Mesendoderm (in vitro differentiated cells): ENCODE results near the gene STN1.

Experiments
- DNase-seq: peaks from one replicate; pipeline ENCODE4 v3.0.0; 2013
- H2AK5ac ChIP-seq: 2 replicates; pipeline ENCODE4 v1.6.1; 2013; ENCODE audit warnings: low read length, inconsistent platforms
- H2BK120ac ChIP-seq: 2 replicates; pipeline ENCODE4 v1.6.1; 2013; ENCODE audit warnings: low read depth, mild to moderate bottlenecking, low read length, moderate library complexity, mixed read lengths
- H2BK15ac ChIP-seq: replicated peaks from 2 replicates; pipeline ENCODE4 v1.6.1; 2013; ENCODE audit warnings: low read depth, mild to moderate bottlenecking, moderate library complexity
- H2BK5ac ChIP-seq: 2 replicates; pipeline ENCODE4 v1.6.1; 2013; ENCODE audit warnings: low read length, inconsistent platforms
- H3K18ac ChIP-seq: 2 replicates; pipeline ENCODE4 v1.6.1; 2013; ENCODE audit warnings: mild to moderate bottlenecking, low read length, mixed read lengths
- H3K23ac ChIP-seq: one replicate; pipeline ENCODE4 v1.6.1; 2013; ENCODE audit warnings: low read length
- H3K27ac ChIP-seq: 2 replicates; pipeline ENCODE4 v1.5.1; 2013; ENCODE audit warnings: low read depth, mild to moderate bottlenecking, inconsistent platforms, low read length, moderate library complexity
- H3K27me3 ChIP-seq: 2 replicates; pipeline ENCODE4 v1.6.1; 2013; ENCODE audit warnings: low read length, control low read depth, mild to moderate bottlenecking, inconsistent platforms; ENCODE audit not compliant: insufficient read depth, poor library complexity
- H3K36me3 ChIP-seq: 2 replicates; pipeline ENCODE4 v1.6.1; 2013; ENCODE audit warnings: low read length, inconsistent platforms; ENCODE audit not compliant: control insufficient read depth, insufficient read depth
- H3K4ac ChIP-seq: one replicate; pipeline ENCODE4 v1.6.1; 2013; ENCODE audit warnings: low read depth, mild to moderate bottlenecking, low read length, moderate library complexity
- H3K4me1 ChIP-seq: 2 replicates; pipeline ENCODE4 v1.6.1; 2013; ENCODE audit warnings: low read depth, low read length, inconsistent platforms; ENCODE audit not compliant: control insufficient read depth
- H3K4me2 ChIP-seq: 2 replicates; pipeline ENCODE4 v1.6.1; 2013; ENCODE audit warnings: low read length
- H3K4me3 ChIP-seq: 2 replicates; pipeline ENCODE4 v1.5.1; 2013; ENCODE audit warnings: mild to moderate bottlenecking, low read length
- H3K56ac ChIP-seq: one replicate; pipeline ENCODE4 v1.6.1; 2013; ENCODE audit warnings: low read length
- H3K79me1 ChIP-seq: 2 replicates; pipeline ENCODE4 v1.6.1; 2013; ENCODE audit warnings: low read length, inconsistent platforms
- H3K79me2 ChIP-seq: 2 replicates; pipeline ENCODE4 v1.6.1; 2013; ENCODE audit warnings: mild to moderate bottlenecking, low read length; ENCODE audit not compliant: control insufficient read depth, insufficient read depth
- H3K9ac ChIP-seq: 2 replicates; pipeline ENCODE4 v1.6.1; 2013; ENCODE audit warnings: low read length, inconsistent platforms
- H4K5ac ChIP-seq: one replicate; pipeline ENCODE4 v1.6.1; 2013; ENCODE audit warnings: low read length
- H4K8ac ChIP-seq: one replicate; pipeline ENCODE4 v1.6.1; 2013; ENCODE audit warnings: low read depth, mild to moderate bottlenecking, control low read depth, low read length, moderate library complexity
- WGBS: extraction: QIAGEN DNeasy Blood & Tissue Kit; methylation state at CpG from one replicate; pipeline ENCODE4 v1.1.7; 2013; ENCODE audit warnings: low lambda C conversion rate, missing lambda C conversion rate; ENCODE audit not compliant: insufficient coverage; ENCODE audit errors: extremely low coverage; 5-methylcytosine and 5-hydroxymethylcytosine counted together

The STN1 gene

GRCh38 chr10:103836861-103837260 lies 81.1 kb downstream of the STN1 start:
- H2BK5ac ChIP-seq, result peak overlapping the region; percentile 79
- peak overlapping the region; percentile 91 for H3K27ac ChIP-seq
- H3K36me3 ChIP-seq, result no peaks in the 10 kb centered on the region
- no peak overlapping the region for H3K4me3 ChIP-seq
- H2AK5ac ChIP-seq, result no peak overlapping the region
- no peaks in the 10 kb centered on the region for H3K27me3 ChIP-seq
- H3K18ac ChIP-seq, result no peak overlapping the region
- no peak overlapping the region for H2BK120ac ChIP-seq
- H3K4me2 ChIP-seq, result no peak overlapping the region
- peak overlapping the region; percentile 69 for H3K56ac ChIP-seq
- H3K23ac ChIP-seq, result no peak overlapping the region
- H4K8ac ChIP-seq, result no peak overlapping the region
- peaks cover 31% of the 10 kb centered on the region for H3K79me2 ChIP-seq
- no peak overlapping the region for H3K4ac ChIP-seq
- no peak overlapping the region for H2BK15ac ChIP-seq
- peaks cover 26% of the 10 kb centered on the region for H3K79me1 ChIP-seq
- H3K9ac ChIP-seq, result peak overlapping the region; percentile 46
- peak; percentile 57 for DNase-seq
- peaks cover 58% of the 10 kb centered on the region for H3K4me1 ChIP-seq
- no CpG with 5 or more reads among the region's 9 CpGs for WGBS
- H4K5ac ChIP-seq, result no peak overlapping the region

GRCh38 chr10:103836273-103836672 lies 81.7 kb downstream of the STN1 start:
- WGBS, result no CpG with 5 or more reads among the region's 1 CpG

GRCh38 chr10:103835096-103836050 lies 82.6 kb downstream of the STN1 start:
- peak overlapping the region; percentile 62 for H3K56ac ChIP-seq
- H3K9ac ChIP-seq, result peak overlapping the region; percentile 19
- H2BK5ac ChIP-seq, result peak overlapping the region; percentile 69
- H4K5ac ChIP-seq, result no peak overlapping the region
- peak overlapping the region; percentile 78 for H2AK5ac ChIP-seq
- no peak overlapping the region for H2BK120ac ChIP-seq
- no peak overlapping the region for H3K4me3 ChIP-seq
- H4K8ac ChIP-seq, result no peak overlapping the region
- peak overlapping the region; percentile 46 for H3K4ac ChIP-seq
- H3K27me3 ChIP-seq, result no peaks in the 10 kb centered on the region
- no peak overlapping the region for H2BK15ac ChIP-seq
- H3K18ac ChIP-seq, result peak overlapping the region; percentile 42
- H3K79me2 ChIP-seq, result peaks cover 36% of the 10 kb centered on the region
- H3K4me2 ChIP-seq, result no peak overlapping the region
- peaks cover 29% of the 10 kb centered on the region for H3K79me1 ChIP-seq
- peaks cover 50% of the 10 kb centered on the region for H3K4me1 ChIP-seq
- H3K23ac ChIP-seq, result no peak overlapping the region
- H3K27ac ChIP-seq, result no peak overlapping the region
- no peak for DNase-seq
- no peaks in the 10 kb centered on the region for H3K36me3 ChIP-seq
- no CpG with 5 or more reads among the region's 20 CpGs for WGBS

More at GRCh38 chr10:103836273-103836672, 81.7 kb downstream of the STN1 start:
- H4K8ac ChIP-seq, result no peak overlapping the region
- H3K23ac ChIP-seq, result no peak overlapping the region
- H3K79me2 ChIP-seq, result peaks cover 34% of the 10 kb centered on the region
- H3K4me2 ChIP-seq, result no peak overlapping the region
- peaks cover 27% of the 10 kb centered on the region for H3K79me1 ChIP-seq
- no peak overlapping the region for H3K18ac ChIP-seq
- H3K4ac ChIP-seq, result no peak overlapping the region
- peak overlapping the region; percentile 46 for H3K9ac ChIP-seq
- H2BK5ac ChIP-seq, result peak overlapping the region; percentile 79
- H3K56ac ChIP-seq, result peak overlapping the region; percentile 69
- H3K27me3 ChIP-seq, result no peaks in the 10 kb centered on the region
- H3K36me3 ChIP-seq, result no peaks in the 10 kb centered on the region
- H3K4me1 ChIP-seq, result peaks cover 54% of the 10 kb centered on the region
- peak overlapping the region; percentile 99 for H2AK5ac ChIP-seq
- no peak overlapping the region for H2BK120ac ChIP-seq
- no peak for DNase-seq
- no peak overlapping the region for H2BK15ac ChIP-seq
- H3K4me3 ChIP-seq, result no peak overlapping the region
- H4K5ac ChIP-seq, result no peak overlapping the region
- peak overlapping the region; percentile 31 for H3K27ac ChIP-seq

GRCh38 chr10:103834436-103835095 lies 83.4 kb downstream of the STN1 start:
- no peak for DNase-seq

GRCh38 chr10:103833731-103834365 lies 84.1 kb downstream of the STN1 start:
- DNase-seq, result peak; percentile 89

More at GRCh38 chr10:103834436-103835095, 83.4 kb downstream of the STN1 start:
- peaks cover 50% of the 10 kb centered on the region for H3K4me1 ChIP-seq
- H2BK15ac ChIP-seq, result peak overlapping the region; percentile 37
- H2AK5ac ChIP-seq, result peak overlapping the region; percentile 86
- H3K4ac ChIP-seq, result peak overlapping the region; percentile 46
- H3K79me2 ChIP-seq, result peaks cover 36% of the 10 kb centered on the region
- no peak overlapping the region for H4K5ac ChIP-seq
- H3K23ac ChIP-seq, result no peak overlapping the region
- H4K8ac ChIP-seq, result no peak overlapping the region
- peak overlapping the region; percentile 82 for H3K27ac ChIP-seq
- H3K36me3 ChIP-seq, result no peaks in the 10 kb centered on the region
- H3K9ac ChIP-seq, result peak overlapping the region; percentile 19
- peak overlapping the region; percentile 21 for H2BK120ac ChIP-seq
- H3K4me2 ChIP-seq, result no peak overlapping the region
- H3K56ac ChIP-seq, result peak overlapping the region; percentile 78
- H2BK5ac ChIP-seq, result peak overlapping the region; percentile 74
- WGBS, result no CpG with 5 or more reads among the region's 5 CpGs
- peaks cover 27% of the 10 kb centered on the region for H3K79me1 ChIP-seq
- H3K4me3 ChIP-seq, result no peak overlapping the region
- no peaks in the 10 kb centered on the region for H3K27me3 ChIP-seq
- peak overlapping the region; percentile 65 for H3K18ac ChIP-seq

More at GRCh38 chr10:103833731-103834365, 84.1 kb downstream of the STN1 start:
- peak overlapping the region; percentile 14 for H3K9ac ChIP-seq
- H3K27ac ChIP-seq, result peak overlapping the region; percentile 82
- peaks cover 32% of the 10 kb centered on the region for H3K79me2 ChIP-seq
- H3K27me3 ChIP-seq, result no peaks in the 10 kb centered on the region
- peaks cover 51% of the 10 kb centered on the region for H3K4me1 ChIP-seq
- no peak overlapping the region for H2BK15ac ChIP-seq
- peak overlapping the region; percentile 54 for H3K23ac ChIP-seq
- H2AK5ac ChIP-seq, result peak overlapping the region; percentile 86
- H3K4me3 ChIP-seq, result no peak overlapping the region
- H3K18ac ChIP-seq, result peak overlapping the region; percentile 65
- H4K5ac ChIP-seq, result no peak overlapping the region
- peaks cover 26% of the 10 kb centered on the region for H3K79me1 ChIP-seq
- WGBS, result no CpG with 5 or more reads among the region's 5 CpGs
- no peaks in the 10 kb centered on the region for H3K36me3 ChIP-seq
- H4K8ac ChIP-seq, result no peak overlapping the region
- H3K4me2 ChIP-seq, result no peak overlapping the region
- peak overlapping the region; percentile 21 for H2BK120ac ChIP-seq
- peak overlapping the region; percentile 39 for H3K4ac ChIP-seq
- peak overlapping the region; percentile 78 for H3K56ac ChIP-seq
- peak overlapping the region; percentile 74 for H2BK5ac ChIP-seq
